Pancreas (tissue), 10 donors: ENCODE data around the gene GNG13. TPM values are rescaled to one million over a fixed set of nuclear protein-coding genes. Genes with fewer than 3 reads are reported as not detected.
"Not testable (repeated sequence)": the region's sequence is repeated elsewhere in the genome, so short reads cannot be mapped to it uniquely, and the experiment has no call there.

Experiments
- ATAC-seq, 4 donors: fragments of 200-7000 bp; cut with Tn5 transposase; one replicate each; pipeline versions ENCODE4 v1.8.0 to v1.9.1; 2020; ENCODE audit warnings: mild to moderate bottlenecking in 4 of 4, moderate library complexity in 4 of 4
- DNase-seq, 6 donors: peaks; one replicate each; pipeline ENCODE4 v3.0.0-alpha.2; 2020
- FAIRE-seq: peaks from 2 replicates; lab custom pipeline; 2012; peaks lifted over from hg19 to GRCh38; lab: Jason Lieb, UNC
- H3K27ac ChIP-seq, 4 donors: fragments of 200-600 bp; sonication (generic); 1 replicate in 3 of 4; 2 replicates in 1 of 4; pipeline versions ENCODE4 v1.5.0 to v1.8.0; 2020
- H3K27me3 ChIP-seq, 4 donors: fragments of 200-600 bp; one replicate each; pipeline ENCODE4 v1.8.0; 2021
- H3K36me3 ChIP-seq, 3 donors: fragments of 200-600 bp; sonication (generic) in 1 of 3; one replicate each; pipeline versions ENCODE4 v1.5.0 to v1.8.0; 2020 to 2021
- H3K4me1 ChIP-seq, 3 donors: fragments of 200-600 bp; one replicate each; pipeline ENCODE4 v1.8.0; 2021
- H3K4me3 ChIP-seq, 4 donors: fragments of 200-600 bp; sonication (generic) in 2 of 4; one replicate each; pipeline versions ENCODE4 v1.5.0 to v1.8.0; 2020 to 2021
- H3K9me3 ChIP-seq, 4 donors: fragments of 200-600 bp; one replicate each; pipeline ENCODE4 v1.8.0; 2021
- CTCF ChIP-seq, 4 donors: fragments of 200-600 bp; sonication (generic) in 3 of 4; IDR thresholded peaks; one replicate each; pipeline versions ENCODE4 v1.5.0 to v1.8.0; 2021; ENCODE audit warnings: antibody characterized with exemption in 4 of 4
- WGBS, 2 donors: extraction: QIAGEN DNeasy Blood & Tissue Kit; methylation state at CpG; one replicate each; pipeline ENCODE4 v1.1.7; 2013; 5-methylcytosine and 5-hydroxymethylcytosine counted together
- intact Hi-C, 3 donors: fragments of 100-400 bp; cut with DNase I; formaldehyde crosslinking; loops; one replicate each; pipeline versions ENCODE4 v1.11.1 to v1.14.2; 2022
- polyA plus RNA-seq, 2 donors: library from polyadenylated mRNA; stranded (reverse); fragments of 200-250 nt; gene quantifications; one replicate each; pipeline ENCODE4 v1.2.3, GENCODE V29; 2013
- total RNA-seq, 6 donors: library from RNA; stranded (reverse); fragmentation: NEBNext Ultra II Directional in 4 of 6; extraction: Animal tissue kit (Norgen Biotek cat#: 25700) in 4 of 6; gene quantifications; one replicate each; pipeline versions ENCODE4 v1.2.1 to v1.2.4, GENCODE V29; 2021 to 2023
- donor health status: healthy with polysubstance abuse.
- donor health status: DM: no; HTN: no; CAD: no; lungs with moderate emphysema.
- donor health status: DM: no; HTN: no; CAD: no.
- donor health status: control.
- donor health status: control.
- donor health status: Bipolar disorder and iron deficiency.
- donor health status: DM: yes; HTN: yes; CAD: no.
- donor health status: DM: no; HTN: no; CAD: no.
- donor health status: DM: no; HTN: no; CAD: no.
- donor health status: DM: yes; HTN: yes; CAD: no.

The GNG13 gene
- total and polyA plus RNA-seq, 8 donors, result not detected

- Histone ChIP-seq H3K36me3 (no peaks in the 10 kb centered on the region), H3K4me1 (no peaks in the 10 kb centered on the region), H3K9me3 (no peaks in the 10 kb centered on the region), H3K4me3 (no peak overlapping the region), H3K27me3 (no peaks in the 10 kb centered on the region), H3K27ac (no peak overlapping the region)
- intact Hi-C loops, result no loop called here
- WGBS, 2 donors, result 76 to 77% methylated on average over 14 of the region's 14 CpGs
- DNase-seq (no peak), FAIRE-seq (no peak), ATAC-seq (no peak)
- no peak for TF ChIP-seq CTCF (IDR thresholded peaks at IDR 0.05)
Measured at GRCh38 chr16:838741-839140, 38.2 kb upstream of the GNG13 start.

GRCh38 chr16:836822-837221 lies 36.3 kb upstream of the GNG13 start:
- H3K36me3 ChIP-seq, FAIRE-seq, intact Hi-C loops, ATAC-seq, H3K27me3 ChIP-seq, H3K27ac ChIP-seq, H3K4me1 ChIP-seq, H3K4me3 ChIP-seq, DNase-seq, H3K9me3 ChIP-seq: not testable (repeated sequence)
- WGBS, 2 donors, result 79 to 84% methylated on average over 3 of the region's 3 CpGs

GRCh38 chr16:836221-836620 lies 35.7 kb upstream of the GNG13 start:
- intact Hi-C loops, result no loop called here
- DNase-seq (no peak), FAIRE-seq (no peak), ATAC-seq (no peak)
- Histone ChIP-seq H3K9me3 (no peaks in the 10 kb centered on the region), H3K27me3 (no peaks in the 10 kb centered on the region), H3K27ac (no peak overlapping the region), H3K4me1 (no peaks in the 10 kb centered on the region), H3K4me3 (no peak overlapping the region), H3K36me3 (no peaks in the 10 kb centered on the region)
- no peak for TF ChIP-seq CTCF (IDR thresholded peaks at IDR 0.05)
- WGBS, 2 donors, result 75 to 83% methylated on average over 4 of the region's 4 CpGs

GRCh38 chr16:835373-835772 lies 34.8 kb upstream of the GNG13 start:
- WGBS, 2 donors, result 84 to 85% methylated on average over 10 of the region's 10 CpGs
- Histone ChIP-seq H3K4me3 (no peak overlapping the region), H3K9me3 (no peaks in the 10 kb centered on the region), H3K27me3 (no peaks in the 10 kb centered on the region), H3K36me3 (no peaks in the 10 kb centered on the region), H3K27ac (no peak overlapping the region), H3K4me1 (no peaks in the 10 kb centered on the region)
- no peak for DNase-seq
- intact Hi-C loops, result no loop called here
- no peak for ATAC-seq
- FAIRE-seq, result no peak
- TF ChIP-seq CTCF (IDR thresholded peaks at IDR 0.05), result no peak

GRCh38 chr16:833411-833810 lies 32.9 kb upstream of the GNG13 start:
- FAIRE-seq (no peak), ATAC-seq (no peak), DNase-seq (no peak)
- TF ChIP-seq CTCF (IDR thresholded peaks at IDR 0.05), result no peak
- no peaks in the 10 kb centered on the region for H3K36me3 ChIP-seq
- no peaks in the 10 kb centered on the region for H3K9me3 ChIP-seq
- no peak overlapping the region for H3K27ac ChIP-seq
- no peaks in the 10 kb centered on the region for H3K27me3 ChIP-seq
- intact Hi-C loops, result no loop called here
- 73 to 79% methylated on average over 14 of the region's 14 CpGs for WGBS, 2 donors
- H3K4me3 ChIP-seq, result no peak overlapping the region
- H3K4me1 ChIP-seq, result no peaks in the 10 kb centered on the region
